HG02840 (cell line): ENCODE data around the gene SPEM2.
A peak's percentile ranks its signal among the peaks of the same experiment; 100 is the strongest.

Experiments used
- ATAC-seq: cut with Tn5 transposase; IDR thresholded peaks from one replicate; pipeline ENCODE4 v1.9.1; 2021; ENCODE audit warnings: mild to moderate bottlenecking, moderate library complexity, moderate number of reproducible peaks; ENCODE audit not compliant: unreplicated experiment, low FRiP score

The SPEM2 gene

DNA sequence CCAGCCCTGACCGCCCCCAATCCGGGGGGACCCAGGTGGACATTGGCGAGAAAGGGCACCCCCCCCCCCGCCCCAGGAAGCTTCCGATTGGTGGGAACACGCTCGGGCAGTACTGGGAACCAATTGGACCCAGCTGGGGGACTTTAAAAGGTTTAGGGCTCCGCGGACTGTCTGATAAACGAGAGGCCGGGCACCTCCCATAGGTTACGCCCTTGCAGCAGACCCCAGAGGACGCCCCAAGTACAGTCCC, 21.8 kb upstream of the SPEM2 start:
- ATAC-seq, result no peak

DNA sequence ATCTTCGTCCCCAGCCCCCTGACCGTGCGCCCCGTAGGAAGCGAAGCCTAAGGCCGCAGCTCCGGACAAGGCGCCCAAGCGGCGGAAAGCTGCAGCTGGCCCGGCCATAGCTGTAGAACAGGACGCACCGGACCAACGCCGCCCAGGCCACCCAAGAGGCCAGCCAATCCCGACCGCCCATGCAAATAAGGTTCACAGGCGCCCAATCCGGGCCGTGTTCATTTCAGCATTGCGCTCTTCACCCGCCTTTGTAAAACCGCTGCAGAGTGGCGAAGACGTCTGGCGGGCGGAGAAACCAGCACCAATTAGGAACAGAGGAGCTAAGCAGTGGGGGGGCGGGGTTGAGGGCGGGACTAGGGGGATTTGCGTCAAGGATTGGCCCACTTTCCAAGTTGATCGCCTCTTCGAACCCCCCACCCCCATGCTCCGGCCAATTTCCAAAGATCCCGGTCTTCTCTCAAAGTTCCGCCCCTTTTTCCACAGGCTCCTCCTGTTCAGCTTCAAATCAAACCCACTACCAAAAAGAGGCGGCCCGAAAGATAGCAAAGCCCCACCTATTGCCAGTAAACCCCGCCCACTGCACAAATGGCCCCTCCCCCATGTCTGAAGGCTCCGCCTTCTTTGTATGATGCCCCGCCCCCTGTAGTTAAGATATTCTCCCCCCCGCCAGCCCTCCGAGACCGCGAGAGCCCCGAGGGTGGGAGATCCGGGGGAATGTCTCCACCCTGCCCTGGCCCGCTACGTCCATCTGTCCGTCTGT, 21.3 kb upstream of the SPEM2 start, which contains the start of gene TMEM256:
TSS of gene TMEM256 (minus strand) at position 121 of the 760 bp plus-strand sequence. CDS start at position 108, 13 bp downstream.
- ATAC-seq, result peak; percentile 95

DNA sequence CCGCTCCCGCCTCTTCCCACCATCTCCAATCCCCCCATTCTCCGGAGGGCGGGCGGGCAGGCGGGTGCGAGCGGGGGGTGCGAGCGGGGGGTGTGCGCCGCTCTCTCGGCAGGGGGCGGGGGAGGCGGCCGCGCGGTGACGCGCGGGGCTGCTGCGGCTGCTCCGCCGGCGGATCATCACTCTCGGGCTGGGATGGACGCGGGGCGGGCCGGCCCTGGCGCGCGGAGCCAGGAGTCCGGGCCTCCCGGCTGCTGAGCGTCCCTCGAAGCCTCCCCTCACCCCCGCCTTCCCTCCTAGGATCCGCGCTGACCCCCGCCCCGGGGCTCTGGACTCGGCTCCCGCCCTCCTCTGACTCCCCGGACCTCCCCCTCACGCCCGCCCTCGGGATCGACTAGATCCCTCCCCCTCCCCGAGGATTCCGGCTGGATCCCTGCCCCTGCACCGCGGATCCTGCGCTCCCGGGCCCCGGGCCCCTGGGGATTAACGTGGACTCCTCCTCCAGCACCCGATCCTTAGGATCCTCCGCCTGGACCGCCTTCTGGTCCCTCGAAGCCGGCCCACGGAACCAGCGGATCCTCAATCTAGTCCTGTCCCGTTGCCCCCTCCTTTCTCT, 20.6 kb upstream of the SPEM2 start:
- peak; percentile 5 for ATAC-seq

DNA sequence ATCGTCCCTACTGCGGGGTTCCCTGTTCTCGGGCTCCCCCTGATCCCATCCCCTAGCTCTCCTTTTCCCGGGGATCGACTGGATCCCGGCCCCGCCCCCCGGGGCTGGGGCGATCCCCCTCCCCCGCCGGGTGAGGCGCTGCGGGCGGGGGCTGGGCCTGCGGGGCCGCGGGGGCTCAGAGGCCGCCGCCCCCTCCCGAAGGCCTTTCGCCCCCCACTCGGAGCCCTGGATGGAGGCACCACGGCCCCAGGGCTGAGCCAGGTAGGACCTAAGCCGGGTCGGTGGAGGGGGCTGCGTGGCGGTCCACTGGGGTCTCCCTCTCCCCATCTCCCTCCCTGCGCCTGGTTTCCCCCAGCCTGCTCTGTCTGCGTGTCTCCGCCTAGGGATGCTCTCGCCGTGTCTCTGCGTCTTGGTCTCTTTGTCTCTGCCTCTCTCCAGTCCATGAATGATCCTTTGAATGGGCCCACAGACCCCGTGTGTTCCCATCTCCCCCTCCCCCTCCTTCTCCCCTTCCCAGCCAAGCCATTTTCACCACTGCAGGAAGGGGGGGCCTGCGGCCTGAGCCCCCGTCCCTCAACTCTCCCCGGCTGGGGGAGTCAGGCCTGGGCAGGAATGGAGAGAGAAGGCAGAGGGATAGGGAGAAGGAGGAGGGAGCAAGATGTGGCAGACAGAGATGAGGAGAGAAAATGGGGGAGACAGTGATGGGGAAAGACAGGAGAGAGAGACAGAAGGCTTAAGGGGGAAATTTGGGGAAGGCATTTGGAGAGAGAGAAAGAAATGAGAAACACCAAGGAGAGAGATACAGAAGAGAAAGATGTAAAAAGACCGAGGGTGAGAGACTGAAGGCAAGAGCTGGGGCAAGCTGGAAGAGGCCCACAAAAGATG, 19.8 kb upstream of the SPEM2 start:
- no peak for ATAC-seq

DNA sequence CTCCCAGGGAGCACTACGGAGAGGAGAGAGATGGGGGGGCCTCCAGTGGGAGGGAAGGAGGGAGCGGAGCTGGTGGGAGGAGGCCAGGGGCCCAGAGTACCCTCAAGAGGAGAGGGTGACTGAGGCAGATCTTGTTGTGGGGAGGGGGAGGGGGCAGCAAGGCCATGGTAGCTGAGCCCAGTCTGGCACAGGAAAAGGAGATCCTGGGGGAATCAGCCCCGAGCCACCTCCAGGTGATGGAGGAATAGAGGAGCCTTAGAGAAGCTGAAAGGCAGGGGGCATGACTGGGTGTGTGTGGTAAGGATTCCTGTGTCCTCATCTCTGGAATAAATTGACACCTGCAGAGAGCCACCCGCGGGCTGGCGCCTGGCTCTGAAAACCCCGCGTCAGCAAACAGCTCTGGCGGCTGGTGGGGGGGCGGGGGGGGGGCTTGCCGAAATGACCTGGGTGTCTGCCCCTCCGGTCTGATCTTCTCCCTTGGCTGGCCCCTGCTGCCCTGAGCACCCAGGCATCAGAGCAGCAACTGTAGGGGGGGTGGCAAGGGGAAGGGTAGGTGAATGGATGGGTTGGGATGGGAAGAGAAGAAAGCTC, 19.1 kb upstream of the SPEM2 start:
- no peak for ATAC-seq

DNA sequence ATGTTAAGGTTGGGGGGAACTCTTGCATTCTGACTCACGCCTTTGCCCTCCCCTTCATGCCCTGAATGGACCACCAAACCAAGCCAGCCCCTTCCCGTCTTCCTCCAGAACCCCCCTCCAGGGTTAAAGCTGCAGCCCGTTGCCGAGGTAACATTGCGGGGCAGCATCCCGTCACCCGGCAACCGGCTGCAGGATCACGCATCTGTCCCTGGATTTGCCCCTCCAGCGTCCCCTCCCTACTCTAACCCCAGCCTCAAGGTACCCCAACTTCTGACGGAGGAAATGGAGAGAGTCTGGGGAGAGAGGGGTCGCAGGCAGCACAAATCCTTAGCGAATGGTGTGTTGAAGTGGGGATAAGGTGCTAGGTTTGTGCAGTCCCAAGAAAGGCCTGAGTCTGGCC, 18.3 kb upstream of the SPEM2 start:
- no peak for ATAC-seq

DNA sequence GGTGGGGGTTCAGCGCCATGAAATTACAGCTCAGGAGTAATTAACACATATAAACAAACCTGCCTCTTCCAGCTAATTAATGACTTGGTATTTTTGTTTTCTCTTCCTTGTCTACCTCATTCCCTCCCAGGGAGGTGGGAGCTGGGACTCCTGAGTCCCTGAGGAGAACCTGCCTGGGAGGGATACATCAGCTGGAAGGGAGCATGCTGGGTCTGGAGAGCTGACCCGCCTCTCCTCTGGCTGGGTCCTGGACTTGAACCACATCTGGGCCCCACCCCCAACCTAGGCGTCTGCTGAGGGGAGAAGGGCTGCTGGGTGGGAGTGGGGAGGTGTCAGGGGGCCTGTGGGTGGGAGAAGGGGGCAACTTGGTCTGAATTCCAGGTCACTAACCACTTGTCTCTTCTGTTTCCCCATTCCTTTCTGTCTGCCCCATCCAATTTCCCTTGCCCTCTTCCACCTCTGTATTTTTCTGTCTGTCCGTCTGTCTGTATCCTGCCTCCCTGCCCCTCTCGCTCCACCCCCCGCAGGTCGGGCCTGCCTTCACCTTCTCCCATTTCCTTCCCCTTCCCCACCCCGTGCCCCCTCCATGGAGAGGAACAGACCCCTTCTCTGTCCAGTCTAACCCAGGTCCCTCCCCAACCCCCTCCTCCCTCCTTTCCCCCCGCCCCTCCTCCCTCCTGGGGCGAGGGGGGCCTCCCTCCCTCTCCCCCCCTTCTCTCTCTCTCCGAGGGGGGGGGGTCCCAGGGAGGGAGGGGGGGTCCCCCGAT, 17.7 kb upstream of the SPEM2 start, which contains the start of gene NLGN2:
TSS of gene NLGN2 (plus strand) at position 361 of the 767 bp plus-strand sequence. CDS start 411 bp downstream, outside the sequence.
- no peak for ATAC-seq

DNA sequence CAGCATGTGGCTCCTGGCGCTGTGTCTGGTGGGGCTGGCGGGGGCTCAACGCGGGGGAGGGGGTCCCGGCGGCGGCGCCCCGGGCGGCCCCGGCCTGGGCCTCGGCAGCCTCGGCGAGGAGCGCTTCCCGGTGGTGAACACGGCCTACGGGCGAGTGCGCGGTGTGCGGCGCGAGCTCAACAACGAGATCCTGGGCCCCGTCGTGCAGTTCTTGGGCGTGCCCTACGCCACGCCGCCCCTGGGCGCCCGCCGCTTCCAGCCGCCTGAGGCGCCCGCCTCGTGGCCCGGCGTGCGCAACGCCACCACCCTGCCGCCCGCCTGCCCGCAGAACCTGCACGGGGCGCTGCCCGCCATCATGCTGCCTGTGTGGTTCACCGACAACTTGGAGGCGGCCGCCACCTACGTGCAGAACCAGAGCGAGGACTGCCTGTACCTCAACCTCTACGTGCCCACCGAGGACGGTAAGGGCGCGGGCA, 17.1 kb upstream of the SPEM2 start:
- no peak for ATAC-seq

DNA sequence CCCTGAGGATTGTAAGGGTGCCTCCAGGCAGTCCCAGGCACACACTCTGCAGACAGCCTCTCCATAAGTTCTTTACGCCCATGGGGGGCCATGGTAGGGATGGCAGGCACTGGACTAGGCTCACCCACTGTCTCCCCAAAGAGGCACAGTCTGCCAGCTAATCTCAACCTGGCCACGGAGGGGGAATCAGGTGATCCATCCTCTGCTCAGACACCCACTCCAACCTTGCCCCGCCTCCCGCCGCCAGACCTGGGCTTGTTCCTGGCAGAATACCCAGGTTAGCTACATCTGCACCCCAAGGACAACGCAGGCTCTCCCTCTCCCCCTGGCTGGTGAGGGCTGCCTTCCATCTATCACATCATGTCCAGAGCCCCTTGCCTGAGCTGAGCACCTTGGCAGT, 16.6 kb upstream of the SPEM2 start:
- no peak for ATAC-seq

DNA sequence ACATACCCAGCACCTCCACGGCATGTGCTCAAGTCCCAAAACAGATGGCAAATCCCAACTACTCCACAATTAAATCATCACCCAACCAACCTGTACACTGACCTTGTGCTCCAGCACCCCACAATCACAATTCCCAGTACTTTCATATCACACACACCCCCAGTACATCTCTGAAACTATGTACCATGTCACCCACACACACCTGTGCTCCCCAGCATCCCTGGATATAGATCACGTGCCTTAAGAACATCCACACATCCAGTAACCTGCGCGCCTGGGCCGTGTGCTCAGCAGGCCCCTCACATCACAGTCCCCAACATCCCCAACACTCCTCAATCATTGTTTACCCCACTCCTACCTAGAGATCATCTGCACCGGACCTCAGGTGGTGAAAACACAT, 15.7 kb upstream of the SPEM2 start:
- no peak for ATAC-seq

DNA sequence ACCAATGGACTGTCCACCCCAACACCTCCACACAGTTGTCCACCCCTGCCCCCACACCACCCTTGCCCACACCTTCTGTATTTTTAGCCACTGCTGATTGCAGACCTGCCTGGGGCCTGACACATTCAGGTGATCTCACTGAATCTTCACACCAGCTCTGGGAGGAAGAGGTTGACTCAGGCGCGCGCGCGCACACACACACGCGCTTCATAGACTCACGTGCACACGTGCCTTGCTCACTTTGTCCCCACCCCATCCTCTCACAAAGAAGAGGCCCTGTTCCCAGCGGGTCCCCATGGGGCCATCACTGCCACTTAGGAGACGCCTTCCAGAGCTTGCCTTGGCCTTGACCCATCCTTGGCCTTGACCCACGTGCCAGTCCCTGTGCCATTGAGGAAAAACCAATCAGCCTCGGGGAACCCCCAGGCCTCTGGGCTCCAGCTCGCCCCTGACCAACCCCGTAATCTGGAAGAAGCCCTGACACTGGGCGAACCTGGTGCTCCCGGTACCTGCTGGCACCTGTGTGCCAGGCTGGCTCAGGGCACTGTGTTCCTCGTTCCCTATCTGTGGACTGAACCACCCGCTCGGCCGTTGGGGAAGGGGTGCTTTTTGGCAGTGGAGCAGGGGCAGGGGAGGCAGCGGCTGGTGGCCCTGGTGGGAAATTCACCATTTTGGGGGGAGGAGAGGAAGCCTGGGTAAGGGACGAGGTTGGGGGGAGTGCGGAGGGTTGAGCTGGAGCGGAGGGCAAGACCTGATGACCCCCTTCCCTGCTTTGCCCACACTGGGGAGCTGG, 14.6 kb upstream of the SPEM2 start:
- no peak for ATAC-seq

DNA sequence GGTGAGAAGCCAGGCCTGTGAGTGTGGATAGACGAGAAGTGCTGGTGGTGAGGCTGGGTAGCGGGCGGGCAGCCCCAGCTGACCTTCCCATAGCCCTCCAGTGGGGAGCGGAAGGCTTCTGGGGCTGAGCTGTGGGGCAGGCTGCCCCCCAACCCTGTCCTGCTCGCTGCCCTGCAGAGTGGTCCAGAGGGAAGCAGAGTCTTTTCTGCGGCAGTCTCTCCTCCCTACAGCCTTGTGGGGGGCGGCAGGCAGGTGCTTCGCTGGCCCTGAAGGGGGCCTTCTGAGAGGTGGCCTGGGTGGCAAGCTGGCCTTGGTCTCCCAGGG, 14.0 kb upstream of the SPEM2 start:
- no peak for ATAC-seq

DNA sequence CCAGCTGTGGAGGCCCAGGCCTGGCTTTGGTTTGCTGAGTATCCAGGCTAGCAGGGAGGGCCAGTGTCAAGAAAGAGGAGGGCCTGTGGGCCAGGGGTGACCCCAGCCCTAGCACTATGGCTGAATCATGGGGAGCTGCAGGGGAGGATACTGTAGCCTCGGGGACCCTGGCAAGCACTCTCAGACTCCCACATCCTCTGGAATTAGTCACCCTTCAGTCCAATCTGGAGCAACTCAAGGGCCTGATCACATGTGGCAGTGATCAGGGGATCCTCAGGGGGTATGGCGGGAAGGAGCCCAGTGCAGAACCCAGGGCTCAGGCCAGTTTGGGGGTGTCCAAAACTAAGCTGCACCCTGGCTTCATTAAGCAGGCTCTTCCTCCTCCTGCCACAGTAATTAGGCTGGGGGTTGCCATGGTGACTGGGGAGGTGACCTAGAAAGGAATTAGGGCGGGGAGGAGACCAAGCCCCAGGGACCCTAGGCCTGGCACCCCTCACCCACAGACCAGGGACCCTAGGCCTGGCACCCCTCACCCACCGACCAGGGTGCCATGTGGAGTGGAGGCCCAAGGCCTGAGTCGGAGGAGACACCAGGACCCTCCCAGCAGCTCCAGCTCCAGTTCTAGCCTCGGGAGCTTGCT, 11.9 kb upstream of the SPEM2 start:
- ATAC-seq, result no peak

DNA sequence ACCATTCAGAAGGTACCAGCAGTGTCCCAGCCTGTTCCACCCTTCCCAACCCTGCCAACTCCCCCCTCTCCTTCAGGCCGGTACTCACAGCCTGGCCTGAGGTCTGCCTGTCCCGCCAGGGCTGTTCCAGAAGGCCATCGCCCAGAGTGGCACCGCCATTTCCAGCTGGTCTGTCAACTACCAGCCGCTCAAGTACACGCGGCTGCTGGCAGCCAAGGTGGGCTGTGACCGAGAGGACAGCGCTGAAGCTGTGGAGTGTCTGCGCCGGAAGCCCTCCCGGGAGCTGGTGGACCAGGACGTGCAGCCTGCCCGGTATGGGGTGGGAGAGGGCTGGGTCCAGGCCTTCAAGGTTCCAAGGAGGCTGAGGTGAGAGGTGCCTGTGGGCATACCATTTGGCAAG, 10.6 kb upstream of the SPEM2 start:
- ATAC-seq, result no peak

DNA sequence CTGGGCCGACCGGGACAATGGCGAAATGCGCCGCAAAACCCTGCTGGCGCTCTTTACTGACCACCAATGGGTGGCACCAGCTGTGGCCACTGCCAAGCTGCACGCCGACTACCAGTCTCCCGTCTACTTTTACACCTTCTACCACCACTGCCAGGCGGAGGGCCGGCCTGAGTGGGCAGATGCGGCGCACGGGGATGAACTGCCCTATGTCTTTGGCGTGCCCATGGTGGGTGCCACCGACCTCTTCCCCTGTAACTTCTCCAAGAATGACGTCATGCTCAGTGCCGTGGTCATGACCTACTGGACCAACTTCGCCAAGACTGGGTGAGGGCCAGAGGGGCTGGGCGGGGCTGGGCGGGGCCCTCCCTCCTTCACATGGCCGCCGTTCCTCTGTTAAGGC, 9.6 kb upstream of the SPEM2 start:
- no peak for ATAC-seq

DNA sequence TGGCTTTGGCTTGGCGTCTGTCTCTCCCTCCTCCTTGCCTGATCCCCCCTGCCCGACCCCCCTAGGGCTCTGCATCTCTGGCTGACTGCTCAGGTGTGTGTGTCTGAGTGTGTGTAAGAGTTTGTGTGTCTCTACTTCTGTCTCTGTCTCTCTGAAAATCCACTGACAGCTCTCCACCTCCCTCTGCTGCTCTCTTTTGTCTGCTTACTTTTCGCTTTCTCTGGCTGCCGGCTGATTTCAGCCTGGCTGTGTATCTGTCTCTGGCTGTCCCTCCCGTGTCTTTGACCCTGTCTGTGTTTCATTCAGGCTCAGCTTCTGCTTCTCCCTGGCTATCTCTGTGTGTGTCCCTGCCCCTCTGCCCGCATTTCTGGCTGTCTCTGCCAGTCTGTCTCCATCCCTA, 9.1 kb upstream of the SPEM2 start:
- no peak for ATAC-seq

DNA sequence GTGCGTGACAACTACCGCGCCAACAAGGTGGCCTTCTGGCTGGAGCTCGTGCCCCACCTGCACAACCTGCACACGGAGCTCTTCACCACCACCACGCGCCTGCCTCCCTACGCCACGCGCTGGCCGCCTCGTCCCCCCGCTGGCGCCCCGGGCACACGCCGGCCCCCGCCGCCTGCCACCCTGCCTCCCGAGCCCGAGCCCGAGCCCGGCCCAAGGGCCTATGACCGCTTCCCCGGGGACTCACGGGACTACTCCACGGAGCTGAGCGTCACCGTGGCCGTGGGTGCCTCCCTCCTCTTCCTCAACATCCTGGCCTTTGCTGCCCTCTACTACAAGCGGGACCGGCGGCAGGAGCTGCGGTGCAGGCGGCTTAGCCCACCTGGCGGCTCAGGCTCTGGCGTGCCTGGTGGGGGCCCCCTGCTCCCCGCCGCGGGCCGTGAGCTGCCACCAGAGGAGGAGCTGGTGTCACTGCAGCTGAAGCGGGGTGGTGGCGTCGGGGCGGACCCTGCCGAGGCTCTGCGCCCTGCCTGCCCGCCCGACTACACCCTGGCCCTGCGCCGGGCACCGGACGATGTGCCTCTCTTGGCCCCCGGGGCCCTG, 8.3 kb upstream of the SPEM2 start:
- ATAC-seq, result no peak

DNA sequence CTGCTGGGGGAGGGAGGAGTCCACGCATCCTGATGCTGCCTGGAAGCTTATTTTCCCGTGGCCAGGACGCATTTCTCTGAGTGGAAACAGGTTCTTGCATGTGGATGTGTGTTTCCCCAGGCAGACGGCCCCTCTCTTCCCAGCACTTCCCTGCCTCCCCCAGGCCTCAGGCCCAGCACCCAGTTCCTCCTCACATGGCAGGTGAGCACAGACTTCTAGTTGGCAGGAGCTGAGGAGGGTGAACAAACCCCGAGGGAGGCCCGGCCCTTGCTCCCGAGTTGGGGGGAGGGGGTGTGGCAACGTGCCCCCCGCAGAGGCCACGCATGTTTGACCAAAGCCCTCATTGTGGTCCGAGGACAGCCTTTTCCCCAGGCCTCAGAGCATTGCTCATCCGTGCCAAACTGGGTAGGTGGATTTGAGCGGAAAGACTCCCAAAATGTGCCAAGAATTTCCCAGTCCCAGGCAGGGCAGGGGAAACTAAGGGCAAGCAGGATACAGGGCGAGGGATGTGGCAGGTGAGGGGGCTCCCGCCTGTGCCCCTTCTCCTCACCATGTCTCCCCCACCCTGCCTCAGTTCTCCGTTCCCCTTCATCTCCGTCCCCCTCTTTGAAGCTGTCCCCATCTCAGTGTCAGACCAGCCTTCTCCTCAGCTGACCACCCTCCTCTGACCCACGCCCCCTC, 6.8 kb upstream of the SPEM2 start:
- no peak for ATAC-seq
